ENCODE measurements around the gene SPRR4.
"Not testable (repeated sequence)": the region's sequence is repeated elsewhere in the genome, so short reads cannot be mapped to it uniquely, and the experiment has no call there.

DNA sequence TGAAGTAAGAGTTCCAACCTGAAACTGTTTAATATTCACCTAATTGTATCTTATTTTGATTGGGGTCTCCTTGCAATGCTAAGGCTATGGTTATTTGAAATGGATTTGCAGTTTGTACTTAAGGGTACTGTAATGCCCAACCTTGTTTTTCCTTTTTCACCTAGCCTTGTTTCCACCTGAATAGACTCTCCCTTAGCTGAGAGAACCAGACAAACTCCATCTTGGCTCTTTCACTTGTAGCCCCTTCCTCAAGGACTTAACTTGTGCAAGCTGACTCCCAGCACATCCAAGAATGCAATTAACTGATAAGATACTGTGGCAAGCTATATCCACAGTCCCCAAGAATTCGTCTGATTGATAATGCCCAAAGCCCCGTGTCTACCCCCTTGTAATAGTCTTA, 51.4 kb downstream of the SPRR4 start:
- TF ChIP-seq POLR2AphosphoS5, POLR2A (IDR thresholded peaks at IDR 0.05): not testable (repeated sequence)
- TF ChIP-seq, protein P1, sequence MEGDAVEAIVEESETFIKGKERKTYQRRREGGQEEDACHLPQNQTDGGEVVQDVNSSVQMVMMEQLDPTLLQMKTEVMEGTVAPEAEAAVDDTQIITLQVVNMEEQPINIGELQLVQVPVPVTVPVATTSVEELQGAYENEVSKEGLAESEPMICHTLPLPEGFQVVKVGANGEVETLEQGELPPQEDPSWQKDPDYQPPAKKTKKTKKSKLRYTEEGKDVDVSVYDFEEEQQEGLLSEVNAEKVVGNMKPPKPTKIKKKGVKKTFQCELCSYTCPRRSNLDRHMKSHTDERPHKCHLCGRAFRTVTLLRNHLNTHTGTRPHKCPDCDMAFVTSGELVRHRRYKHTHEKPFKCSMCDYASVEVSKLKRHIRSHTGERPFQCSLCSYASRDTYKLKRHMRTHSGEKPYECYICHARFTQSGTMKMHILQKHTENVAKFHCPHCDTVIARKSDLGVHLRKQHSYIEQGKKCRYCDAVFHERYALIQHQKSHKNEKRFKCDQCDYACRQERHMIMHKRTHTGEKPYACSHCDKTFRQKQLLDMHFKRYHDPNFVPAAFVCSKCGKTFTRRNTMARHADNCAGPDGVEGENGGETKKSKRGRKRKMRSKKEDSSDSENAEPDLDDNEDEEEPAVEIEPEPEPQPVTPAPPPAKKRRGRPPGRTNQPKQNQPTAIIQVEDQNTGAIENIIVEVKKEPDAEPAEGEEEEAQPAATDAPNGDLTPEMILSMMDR (IDR thresholded peaks at IDR 0.05), result not testable (repeated sequence)

Data from transverse colon (tissue), 4 donors.